ENCODE measurements around the gene FAM110C.
"Not testable (repeated sequence)": the region's sequence is repeated elsewhere in the genome, so short reads cannot be mapped to it uniquely, and the experiment has no call there.

GRCh38 chr2:20259-20658 is 26.0 kb downstream of the FAM110C start:
- TF ChIP-seq, protein P1, sequence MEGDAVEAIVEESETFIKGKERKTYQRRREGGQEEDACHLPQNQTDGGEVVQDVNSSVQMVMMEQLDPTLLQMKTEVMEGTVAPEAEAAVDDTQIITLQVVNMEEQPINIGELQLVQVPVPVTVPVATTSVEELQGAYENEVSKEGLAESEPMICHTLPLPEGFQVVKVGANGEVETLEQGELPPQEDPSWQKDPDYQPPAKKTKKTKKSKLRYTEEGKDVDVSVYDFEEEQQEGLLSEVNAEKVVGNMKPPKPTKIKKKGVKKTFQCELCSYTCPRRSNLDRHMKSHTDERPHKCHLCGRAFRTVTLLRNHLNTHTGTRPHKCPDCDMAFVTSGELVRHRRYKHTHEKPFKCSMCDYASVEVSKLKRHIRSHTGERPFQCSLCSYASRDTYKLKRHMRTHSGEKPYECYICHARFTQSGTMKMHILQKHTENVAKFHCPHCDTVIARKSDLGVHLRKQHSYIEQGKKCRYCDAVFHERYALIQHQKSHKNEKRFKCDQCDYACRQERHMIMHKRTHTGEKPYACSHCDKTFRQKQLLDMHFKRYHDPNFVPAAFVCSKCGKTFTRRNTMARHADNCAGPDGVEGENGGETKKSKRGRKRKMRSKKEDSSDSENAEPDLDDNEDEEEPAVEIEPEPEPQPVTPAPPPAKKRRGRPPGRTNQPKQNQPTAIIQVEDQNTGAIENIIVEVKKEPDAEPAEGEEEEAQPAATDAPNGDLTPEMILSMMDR (IDR thresholded peaks at IDR 0.05), result not testable (repeated sequence)
- not testable (repeated sequence) for TF ChIP-seq POLR2A (IDR thresholded peaks at IDR 0.05)
